ENCODE data around the gene MYZAP. TPM values are rescaled to one million over a fixed set of nuclear protein-coding genes. Genes with fewer than 3 reads are reported as not detected.

MYZAP gene
- total and polyA plus RNA-seq, 2 of the 13 experiments (the other 11 are each of a cell fraction or from before 2014, with no cell fraction given), result not detected

DNA sequence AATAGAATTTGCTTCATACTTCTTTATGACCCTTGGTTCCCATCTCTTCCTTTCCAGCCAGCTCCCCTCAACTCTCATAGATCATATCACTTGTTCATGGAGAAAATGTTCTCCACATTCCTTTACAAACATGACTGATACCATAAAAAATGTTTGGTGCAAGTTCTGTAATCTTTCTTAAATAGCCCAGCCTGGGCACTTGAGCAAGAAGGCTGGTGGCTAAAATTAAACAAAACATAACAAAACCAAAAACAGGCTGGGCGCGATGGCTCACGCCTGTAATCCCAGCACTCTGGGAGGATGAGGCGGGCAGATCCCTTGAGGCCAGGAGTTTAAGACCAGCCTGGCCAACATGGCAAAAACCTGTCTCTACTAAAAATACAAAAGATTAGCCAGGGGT, 105.9 kb downstream of the MYZAP start:
- no peak for FAIRE-seq
- Histone ChIP-seq H3K27me3 (ENCODE audit: control insufficient read depth in 1 of 2, insufficient read depth in 2 of 2, low read length in 2 of 2) (peaks cover 0 to 14% of the 10 kb centered on the region in 2 experiments; a peak in 3 of 5 replicates), H3K9me3 (ENCODE audit: low read length) (no peaks in the 10 kb centered on the region), H3K4me1 (ENCODE audit: insufficient read depth, low read length) (no peaks in the 10 kb centered on the region), H3K9ac (ENCODE audit: insufficient read depth, low read depth, low read length) (no peak overlapping the region), H2AFZ (ENCODE audit: low read length) (no peak overlapping the region), H3K36me3 (replicated peaks in 1 of 2; ENCODE audit: control insufficient read depth in 1 of 2, insufficient read depth in 2 of 2, low read length in 2 of 2) (no peaks in the 10 kb centered on the region), H3K27ac (ENCODE audit: extremely low read length, insufficient read depth, low read length) (no peak overlapping the region), H4K20me1 (ENCODE audit: insufficient read depth, low read length) (no peaks in the 10 kb centered on the region), H3K79me2 (ENCODE audit: insufficient read depth, low read length) (no peaks in the 10 kb centered on the region), H3K4me2 (ENCODE audit: low read depth, low read length) (no peak overlapping the region), H3K4me3 (replicated peaks in 1 of 3; ENCODE audit: insufficient read depth in 1 of 3, low read depth in 2 of 3, low read length in 3 of 3) (no peak overlapping the region)
- TF ChIP-seq CREM (IDR thresholded peaks at IDR 0.05) (no peak), CREM (CRISPR knock-in tag; IDR thresholded peaks at IDR 0.05) (no peak), ZZZ3 (CRISPR knock-in tag; IDR thresholded peaks at IDR 0.05; ENCODE audit: borderline replicate concordance) (no peak), JDP2 (CRISPR knock-in tag; IDR thresholded peaks at IDR 0.05; ENCODE audit: borderline replicate concordance) (no peak), ZNF713 (CRISPR knock-in tag; IDR thresholded peaks at IDR 0.05) (no peak), ZNF782 (CRISPR knock-in tag; IDR thresholded peaks at IDR 0.05; ENCODE audit: borderline replicate concordance) (no peak), FOSL1 (CRISPR knock-in tag; IDR thresholded peaks at IDR 0.05; ENCODE audit: borderline replicate concordance) (no peak), ATRX (CRISPR knock-in tag; IDR thresholded peaks at IDR 0.05; ENCODE audit: borderline replicate concordance) (no peak), ZNF143 (CRISPR knock-in tag; IDR thresholded peaks at IDR 0.05) (no peak), ZNF773 (CRISPR knock-in tag; IDR thresholded peaks at IDR 0.05; ENCODE audit: borderline replicate concordance) (no peak), ZNF768 (CRISPR knock-in tag; IDR thresholded peaks at IDR 0.05) (no peak), ESRRA (CRISPR knock-in tag; IDR thresholded peaks at IDR 0.05; ENCODE audit: low read depth) (no peak), KAT8 (CRISPR knock-in tag; IDR thresholded peaks at IDR 0.05) (no peak), ZSCAN29 (CRISPR knock-in tag; conservative IDR thresholded peaks at IDR 0.05) (no peak)
- TF ChIP-seq, protein P1, sequence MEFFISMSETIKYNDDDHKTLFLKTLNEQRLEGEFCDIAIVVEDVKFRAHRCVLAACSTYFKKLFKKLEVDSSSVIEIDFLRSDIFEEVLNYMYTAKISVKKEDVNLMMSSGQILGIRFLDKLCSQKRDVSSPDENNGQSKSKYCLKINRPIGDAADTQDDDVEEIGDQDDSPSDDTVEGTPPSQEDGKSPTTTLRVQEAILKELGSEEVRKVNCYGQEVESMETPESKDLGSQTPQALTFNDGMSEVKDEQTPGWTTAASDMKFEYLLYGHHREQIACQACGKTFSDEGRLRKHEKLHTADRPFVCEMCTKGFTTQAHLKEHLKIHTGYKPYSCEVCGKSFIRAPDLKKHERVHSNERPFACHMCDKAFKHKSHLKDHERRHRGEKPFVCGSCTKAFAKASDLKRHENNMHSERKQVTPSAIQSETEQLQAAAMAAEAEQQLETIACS (CRISPR knock-in tag; IDR thresholded peaks at IDR 0.05), result no peak
- TF ChIP-seq, protein P2, sequence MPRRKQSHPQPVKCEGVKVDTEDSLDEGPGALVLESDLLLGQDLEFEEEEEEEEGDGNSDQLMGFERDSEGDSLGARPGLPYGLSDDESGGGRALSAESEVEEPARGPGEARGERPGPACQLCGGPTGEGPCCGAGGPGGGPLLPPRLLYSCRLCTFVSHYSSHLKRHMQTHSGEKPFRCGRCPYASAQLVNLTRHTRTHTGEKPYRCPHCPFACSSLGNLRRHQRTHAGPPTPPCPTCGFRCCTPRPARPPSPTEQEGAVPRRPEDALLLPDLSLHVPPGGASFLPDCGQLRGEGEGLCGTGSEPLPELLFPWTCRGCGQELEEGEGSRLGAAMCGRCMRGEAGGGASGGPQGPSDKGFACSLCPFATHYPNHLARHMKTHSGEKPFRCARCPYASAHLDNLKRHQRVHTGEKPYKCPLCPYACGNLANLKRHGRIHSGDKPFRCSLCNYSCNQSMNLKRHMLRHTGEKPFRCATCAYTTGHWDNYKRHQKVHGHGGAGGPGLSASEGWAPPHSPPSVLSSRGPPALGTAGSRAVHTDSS (CRISPR knock-in tag; conservative IDR thresholded peaks at IDR 0.05), result no peak
- DNase-seq (ENCODE audit: low spot score), result no peak
- ChIA-PET POLR2A (no interaction called here), CTCF (ENCODE audit: low intra/inter-chr PET ratio, low total read pairs) (no interaction called here)
- in situ Hi-C loops (cut with HindIII; ENCODE audit: extremely low pct_ligation_motif_present, low pct_unique_long_range_greater_than_20kb) (no loop called here), intact Hi-C loops (cut with micrococcal nuclease; ENCODE audit: unreplicated experiment) (no loop called here)
- BruUV-seq (replicated peaks), result no TSS peak
- no peak for ATAC-seq
- 85% methylated on average over 4 of the region's 4 CpGs for WGBS (ENCODE audit: low lambda C conversion rate)
